Pancreas (tissue), 10 donors: ENCODE results near the gene POR. TPM values are rescaled to one million over a fixed set of nuclear protein-coding genes. Genes with fewer than 3 reads are reported as not detected.
A peak's percentile ranks its signal among the peaks of the same experiment; 100 is the strongest.

Experiments
- ATAC-seq, 4 donors: fragments of 200-7000 bp; cut with Tn5 transposase; one replicate each; pipeline versions ENCODE4 v1.8.0 to v1.9.1; 2020; ENCODE audit warnings: mild to moderate bottlenecking in 4 of 4, moderate library complexity in 4 of 4
- DNase-seq, 6 donors: peaks; one replicate each; pipeline ENCODE4 v3.0.0-alpha.2; 2020
- FAIRE-seq: peaks from 2 replicates; lab custom pipeline; 2012; peaks lifted over from hg19 to GRCh38; lab: Jason Lieb, UNC
- H3K27ac ChIP-seq, 4 donors: fragments of 200-600 bp; sonication (generic); 1 replicate in 3 of 4; 2 replicates in 1 of 4; pipeline versions ENCODE4 v1.5.0 to v1.8.0; 2020
- H3K27me3 ChIP-seq, 4 donors: fragments of 200-600 bp; one replicate each; pipeline ENCODE4 v1.8.0; 2021
- H3K36me3 ChIP-seq, 3 donors: fragments of 200-600 bp; sonication (generic) in 1 of 3; one replicate each; pipeline versions ENCODE4 v1.5.0 to v1.8.0; 2020 to 2021
- H3K4me1 ChIP-seq, 3 donors: fragments of 200-600 bp; one replicate each; pipeline ENCODE4 v1.8.0; 2021
- H3K4me3 ChIP-seq, 4 donors: fragments of 200-600 bp; sonication (generic) in 2 of 4; one replicate each; pipeline versions ENCODE4 v1.5.0 to v1.8.0; 2020 to 2021
- H3K9me3 ChIP-seq, 4 donors: fragments of 200-600 bp; one replicate each; pipeline ENCODE4 v1.8.0; 2021
- CTCF ChIP-seq, 4 donors: fragments of 200-600 bp; sonication (generic) in 3 of 4; IDR thresholded peaks; one replicate each; pipeline versions ENCODE4 v1.5.0 to v1.8.0; 2021; ENCODE audit warnings: antibody characterized with exemption in 4 of 4
- WGBS, 2 donors: extraction: QIAGEN DNeasy Blood & Tissue Kit; methylation state at CpG; one replicate each; pipeline ENCODE4 v1.1.7; 2013; 5-methylcytosine and 5-hydroxymethylcytosine counted together
- intact Hi-C, 3 donors: fragments of 100-400 bp; cut with DNase I; formaldehyde crosslinking; loops; one replicate each; pipeline versions ENCODE4 v1.11.1 to v1.14.2; 2022
- polyA plus RNA-seq, 2 donors: library from polyadenylated mRNA; stranded (reverse); fragments of 200-250 nt; gene quantifications; one replicate each; pipeline ENCODE4 v1.2.3, GENCODE V29; 2013
- total RNA-seq, 6 donors: library from RNA; stranded (reverse); fragmentation: NEBNext Ultra II Directional in 4 of 6; extraction: Animal tissue kit (Norgen Biotek cat#: 25700) in 4 of 6; gene quantifications; one replicate each; pipeline versions ENCODE4 v1.2.1 to v1.2.4, GENCODE V29; 2021 to 2023
- donor health status: healthy with polysubstance abuse.
- donor health status: DM: no; HTN: no; CAD: no; lungs with moderate emphysema.
- donor health status: DM: no; HTN: no; CAD: no.
- donor health status: control.
- donor health status: control.
- donor health status: Bipolar disorder and iron deficiency.
- donor health status: DM: yes; HTN: yes; CAD: no.
- donor health status: DM: no; HTN: no; CAD: no.
- donor health status: DM: no; HTN: no; CAD: no.
- donor health status: DM: yes; HTN: yes; CAD: no.

The POR gene
- total and polyA plus RNA-seq, 8 donors: 29.7 to 99.0 (median 43.6) TPM

GRCh38 chr7:75937958-75938786 lies 23.2 kb downstream of the POR start:
- Histone ChIP-seq H3K4me1 (no peaks in the 10 kb centered on the region), H3K9me3 (no peaks in the 10 kb centered on the region), H3K27me3 (no peaks in the 10 kb centered on the region), H3K36me3 (no peaks in the 10 kb centered on the region), H3K4me3 (no peak overlapping the region), H3K27ac (no peak overlapping the region)
- WGBS, 2 donors: 86 to 91% methylated on average over 15 of the region's 15 CpGs
- ATAC-seq: peak in 3 of 4 donors; percentile 59 to 78 (median 70)
- peak in 3 of 6 donors; percentile 14 to 46 (median 36) for DNase-seq
- intact Hi-C loops: no loop called here
- FAIRE-seq: no peak
- no peak for TF ChIP-seq CTCF (IDR thresholded peaks at IDR 0.05)

GRCh38 chr7:75938921-75939320 lies 24.0 kb downstream of the POR start:
- WGBS, 2 donors: 89 to 94% methylated on average over 6 of the region's 6 CpGs
- no peak overlapping the region for H3K27ac ChIP-seq

GRCh38 chr7:75943864-75944263 lies 28.9 kb downstream of the POR start:
- no peak for TF ChIP-seq CTCF (IDR thresholded peaks at IDR 0.05)
- no peak for ATAC-seq
- 93 to 96% methylated on average over 6 of the region's 6 CpGs for WGBS, 2 donors

More at GRCh38 chr7:75938921-75939320, 24.0 kb downstream of the POR start:
- H3K4me1 ChIP-seq: no peaks in the 10 kb centered on the region
- FAIRE-seq (no peak), DNase-seq (no peak), ATAC-seq (no peak)
- intact Hi-C loops: no loop called here
- TF ChIP-seq CTCF (IDR thresholded peaks at IDR 0.05): no peak
- H3K36me3 ChIP-seq: no peaks in the 10 kb centered on the region
- H3K27me3 ChIP-seq: no peaks in the 10 kb centered on the region
- H3K4me3 ChIP-seq: no peak overlapping the region
- no peaks in the 10 kb centered on the region for H3K9me3 ChIP-seq

GRCh38 chr7:75944507-75944906 lies 29.6 kb downstream of the POR start:
- intact Hi-C loops: no loop called here
- DNase-seq: no peak
- TF ChIP-seq CTCF (IDR thresholded peaks at IDR 0.05): no peak
- Histone ChIP-seq H3K4me3 (no peak overlapping the region), H3K36me3 (no peaks in the 10 kb centered on the region), H3K27ac (peak overlapping the region in 2 of 4 donors; percentile 66 to 89), H3K9me3 (no peaks in the 10 kb centered on the region), H3K27me3 (no peaks in the 10 kb centered on the region), H3K4me1 (peaks cover 0 to 18% (median 5%) of the 10 kb centered on the region in 3 donors)
- ATAC-seq: no peak
- 98 to 100% methylated on average over 1 of the region's 1 CpG for WGBS, 2 donors
- no peak for FAIRE-seq

More at GRCh38 chr7:75943864-75944263, 28.9 kb downstream of the POR start:
- H3K4me3 ChIP-seq: no peak overlapping the region
- DNase-seq (no peak), FAIRE-seq (no peak)
- no peak overlapping the region for H3K27ac ChIP-seq
- intact Hi-C loops: no loop called here
- peaks cover 0 to 18% (median 5%) of the 10 kb centered on the region in 3 donors for H3K4me1 ChIP-seq
- H3K9me3 ChIP-seq: no peaks in the 10 kb centered on the region
- H3K27me3 ChIP-seq: no peaks in the 10 kb centered on the region
- no peaks in the 10 kb centered on the region for H3K36me3 ChIP-seq
